ENCODE measurements around the gene ASAP2.

Gene ASAP2

GRCh38 chr2:9401646-9402371 lies 195.2 kb downstream of the ASAP2 start:
- Histone ChIP-seq H3K27ac (peak overlapping the region in 2 of 11 experiments; percentile 43 to 50; a peak in 3 of 22 replicates), H3K36me3 (peaks cover 56 to 87% (median 70%) of the 10 kb centered on the region in 11 experiments), H3K4me1 (peaks cover 0 to 29% (median 26%) of the 10 kb centered on the region in 10 experiments; a peak in 15 of 20 replicates), H4K20me1 (peaks cover 0 to 34% (median 0%) of the 10 kb centered on the region in 11 experiments; a peak in 5 of 22 replicates), H3K9ac (no peak overlapping the region), H3K9me3 (replicated peaks in 1 of 11) (no peaks in the 10 kb centered on the region), H3K4me2 (peak overlapping the region in 1 of 11 experiments; percentile 49; a peak in 1 of 22 replicates), H3K4me3 (no peak overlapping the region), H3K27me3 (no peaks in the 10 kb centered on the region)
- TF ChIP-seq Cebpa-rat (IDR thresholded peaks at IDR 0.05), result no peak

GRCh38 chr2:9403924-9404323 lies 197.3 kb downstream of the ASAP2 start:
- Histone ChIP-seq H4K20me1 (peaks cover 0 to 38% (median 3%) of the 10 kb centered on the region in 11 experiments; a peak in 6 of 22 replicates), H3K4me1 (peaks cover 8 to 36% (median 32%) of the 10 kb centered on the region in 10 experiments), H3K27me3 (no peaks in the 10 kb centered on the region), H3K4me2 (no peak overlapping the region), H3K9me3 (replicated peaks in 1 of 11) (no peaks in the 10 kb centered on the region), H3K9ac (no peak overlapping the region), H3K36me3 (peaks cover 63 to 90% (median 75%) of the 10 kb centered on the region in 11 experiments), H3K27ac (no peak overlapping the region), H3K4me3 (no peak overlapping the region)
- TF ChIP-seq Cebpa-rat (IDR thresholded peaks at IDR 0.05), result no peak

GRCh38 chr2:9404451-9404850 lies 197.8 kb downstream of the ASAP2 start:
- H3K27ac ChIP-seq, result no peak overlapping the region
- H3K27me3 ChIP-seq, result no peaks in the 10 kb centered on the region
- TF ChIP-seq Cebpa-rat (IDR thresholded peaks at IDR 0.05), result no peak

GRCh38 chr2:9405636-9406035 lies 199.0 kb downstream of the ASAP2 start:
- H3K9me3 ChIP-seq (replicated peaks in 1 of 11), result no peaks in the 10 kb centered on the region
- no peak for TF ChIP-seq Cebpa-rat (IDR thresholded peaks at IDR 0.05)
- no peak overlapping the region for H3K4me3 ChIP-seq
- H4K20me1 ChIP-seq, result peaks cover 0 to 33% (median 3%) of the 10 kb centered on the region in 11 experiments; a peak in 6 of 22 replicates
- H3K4me2 ChIP-seq, result no peak overlapping the region
- no peak overlapping the region for H3K27ac ChIP-seq
- no peaks in the 10 kb centered on the region for H3K27me3 ChIP-seq
- no peak overlapping the region for H3K9ac ChIP-seq
- peaks cover 14 to 38% (median 35%) of the 10 kb centered on the region in 10 experiments for H3K4me1 ChIP-seq
- peaks cover 70 to 96% (median 82%) of the 10 kb centered on the region in 11 experiments for H3K36me3 ChIP-seq

More at GRCh38 chr2:9404451-9404850, 197.8 kb downstream of the ASAP2 start:
- Histone ChIP-seq H3K9me3 (replicated peaks in 1 of 11) (no peaks in the 10 kb centered on the region), H3K36me3 (peaks cover 63 to 90% (median 74%) of the 10 kb centered on the region in 11 experiments), H3K9ac (no peak overlapping the region), H3K4me3 (no peak overlapping the region), H3K4me2 (no peak overlapping the region), H4K20me1 (peaks cover 0 to 37% (median 3%) of the 10 kb centered on the region in 11 experiments; a peak in 6 of 22 replicates), H3K4me1 (peaks cover 14 to 36% (median 32%) of the 10 kb centered on the region in 10 experiments)

- Histone ChIP-seq H3K4me2 (no peak overlapping the region), H3K4me1 (peaks cover 14 to 40% (median 35%) of the 10 kb centered on the region in 10 experiments), H3K9me3 (replicated peaks in 1 of 11) (no peaks in the 10 kb centered on the region), H3K9ac (no peak overlapping the region), H3K27me3 (no peaks in the 10 kb centered on the region), H3K4me3 (no peak overlapping the region), H3K27ac (peak overlapping the region in 1 of 11 experiments; percentile 10; a peak in 1 of 22 replicates), H4K20me1 (peaks cover 0 to 22% (median 0%) of the 10 kb centered on the region in 11 experiments; a peak in 3 of 22 replicates), H3K36me3 (peaks cover 68 to 96% (median 82%) of the 10 kb centered on the region in 11 experiments)
- no peak for TF ChIP-seq Cebpa-rat (IDR thresholded peaks at IDR 0.05)
These were observed 200.1 kb downstream of the ASAP2 start for GRCh38 chr2:9406529-9407362.

- no peak overlapping the region for H3K4me2 ChIP-seq
- H3K4me3 ChIP-seq, result no peak overlapping the region
- H3K4me1 ChIP-seq, result peaks cover 14 to 45% (median 40%) of the 10 kb centered on the region in 10 experiments
- H3K27ac ChIP-seq, result peak overlapping the region in 1 of 11 experiments; percentile 10; a peak in 1 of 22 replicates
- no peaks in the 10 kb centered on the region for H3K9me3 ChIP-seq (replicated peaks in 1 of 11)
- H3K9ac ChIP-seq, result no peak overlapping the region
- no peaks in the 10 kb centered on the region for H3K27me3 ChIP-seq
- no peak for TF ChIP-seq Cebpa-rat (IDR thresholded peaks at IDR 0.05)
- H3K36me3 ChIP-seq, result peaks cover 68 to 96% (median 81%) of the 10 kb centered on the region in 11 experiments
- peaks cover 0 to 15% (median 0%) of the 10 kb centered on the region in 11 experiments; a peak in 3 of 22 replicates for H4K20me1 ChIP-seq
These were observed 200.8 kb downstream of the ASAP2 start for GRCh38 chr2:9407363-9407811.

- peaks cover 0 to 14% (median 0%) of the 10 kb centered on the region in 11 experiments; a peak in 3 of 22 replicates for H4K20me1 ChIP-seq
- peak overlapping the region; percentile 13 to 66 (median 53) for H3K4me2 ChIP-seq
- H3K9me3 ChIP-seq (replicated peaks in 1 of 11), result no peaks in the 10 kb centered on the region
- peak overlapping the region in 6 of 11 experiments; percentile 5 to 23 (median 15); a peak in 5 of 22 replicates for H3K9ac ChIP-seq
- TF ChIP-seq Cebpa-rat (IDR thresholded peaks at IDR 0.05), result no peak
- peak overlapping the region in 9 of 11 experiments; percentile 4 to 77 (median 49); a peak in 16 of 22 replicates for H3K27ac ChIP-seq
- no peak overlapping the region for H3K4me3 ChIP-seq
- H3K27me3 ChIP-seq, result no peaks in the 10 kb centered on the region
- H3K4me1 ChIP-seq, result peaks cover 15 to 50% (median 42%) of the 10 kb centered on the region in 10 experiments
- H3K36me3 ChIP-seq, result peaks cover 71 to 96% (median 81%) of the 10 kb centered on the region in 11 experiments
These were observed 202.1 kb downstream of the ASAP2 start for GRCh38 chr2:9408641-9409151.

- H3K36me3 ChIP-seq, result peaks cover 63 to 96% (median 80%) of the 10 kb centered on the region in 11 experiments
- TF ChIP-seq Cebpa-rat (IDR thresholded peaks at IDR 0.05), result no peak
These were observed 203.5 kb downstream of the ASAP2 start for GRCh38 chr2:9410108-9410507.

More at GRCh38 chr2:9410108-9410507, 203.5 kb downstream of the ASAP2 start:
- H3K9ac ChIP-seq, result 0 out of 22 replicates have a peak overlapping the region, but pooled peaks of 1 of the 11 experiments have one; percentile 28
- H4K20me1 ChIP-seq, result peaks cover 0 to 17% (median 0%) of the 10 kb centered on the region in 11 experiments; a peak in 3 of 22 replicates
- no peaks in the 10 kb centered on the region for H3K27me3 ChIP-seq
- peak overlapping the region in 8 of 11 experiments; percentile 3 to 66 (median 38); a peak in 12 of 22 replicates for H3K4me2 ChIP-seq
- H3K9me3 ChIP-seq (replicated peaks in 1 of 11), result no peaks in the 10 kb centered on the region
- no peak overlapping the region for H3K4me3 ChIP-seq
- peak overlapping the region in 7 of 11 experiments; percentile 62 to 77 (median 75); a peak in 13 of 22 replicates for H3K27ac ChIP-seq
- H3K4me1 ChIP-seq, result peaks cover 29 to 64% (median 42%) of the 10 kb centered on the region in 10 experiments
